Mesenchymal stem cell (in vitro differentiated cells and primary cell): ENCODE measurements around the gene IGBP1.
A peak's percentile ranks its signal among the peaks of the same experiment; 100 is the strongest.

Experiments
- DNase-seq: peaks from one replicate; pipeline ENCODE4 v3.0.0-alpha.2; 2013
- H2AFZ ChIP-seq: one replicate; pipeline ENCODE4 v1.6.1; 2013; ENCODE audit warnings: low read depth, mild to moderate bottlenecking, control low read depth, inconsistent platforms, low read length, moderate library complexity
- H2AK5ac ChIP-seq: 2 replicates; pipeline ENCODE4 v1.6.1; 2013; ENCODE audit warnings: low read length, moderate library complexity, mild to moderate bottlenecking, inconsistent platforms; ENCODE audit not compliant: severe bottlenecking
- H2BK120ac ChIP-seq: one replicate; pipeline ENCODE4 v1.6.1; 2013; ENCODE audit warnings: low read depth, mild to moderate bottlenecking, inconsistent platforms, low read length, moderate library complexity
- H2BK12ac ChIP-seq, 2 experiments: one replicate each; pipeline ENCODE4 v1.6.1; 2013; ENCODE audit warnings: inconsistent platforms in 2 of 2, low read length in 2 of 2, mild to moderate bottlenecking in 2 of 2, moderate library complexity in 2 of 2, control low read depth in 1 of 2
- H2BK15ac ChIP-seq: one replicate; pipeline ENCODE4 v1.6.1; 2013; ENCODE audit warnings: mild to moderate bottlenecking, low read depth, inconsistent platforms; ENCODE audit not compliant: poor library complexity, severe bottlenecking
- H2BK5ac ChIP-seq: 2 replicates; pipeline ENCODE4 v1.6.1; 2013; ENCODE audit warnings: low read depth, mild to moderate bottlenecking, low read length, control low read depth, inconsistent platforms; ENCODE audit not compliant: poor library complexity, severe bottlenecking
- H3K14ac ChIP-seq, 2 experiments: one replicate each; pipeline ENCODE4 v1.6.1; 2013; ENCODE audit warnings: inconsistent platforms in 2 of 2, low read length in 2 of 2, control low read depth in 1 of 2, mild to moderate bottlenecking in 1 of 2, moderate library complexity in 1 of 2
- H3K18ac ChIP-seq, 2 experiments: one replicate each; pipeline ENCODE4 v1.6.1; 2013; ENCODE audit warnings: inconsistent platforms in 2 of 2, low read length in 2 of 2, control low read depth in 1 of 2, low read depth in 1 of 2, mild to moderate bottlenecking in 1 of 2
- H3K23ac ChIP-seq, 2 experiments: one replicate each; pipeline ENCODE4 v1.6.1; 2013; ENCODE audit warnings: inconsistent platforms in 2 of 2, low read length in 2 of 2, mild to moderate bottlenecking in 2 of 2, moderate library complexity in 2 of 2, control low read depth in 1 of 2
- H3K27ac ChIP-seq: 2 replicates; pipeline ENCODE4 v1.5.1; 2013; ENCODE audit warnings: mild to moderate bottlenecking, moderate library complexity, low read length, control low read depth, inconsistent platforms; ENCODE audit not compliant: poor library complexity, severe bottlenecking
- H3K27me3 ChIP-seq, 2 experiments: 2 replicates each; pipeline versions ENCODE4 v1.6.1 to v1.7.0; 2013; ENCODE audit warnings: low read length in 2 of 2, mild to moderate bottlenecking in 2 of 2, moderate library complexity in 2 of 2, control low read depth in 1 of 2, inconsistent platforms in 1 of 2; ENCODE audit not compliant: control insufficient read depth in 1 of 2, insufficient read depth in 1 of 2
- H3K36me3 ChIP-seq, 2 experiments: 2 replicates each; pipeline versions ENCODE4 v1.6.1 to v1.7.0; 2013; ENCODE audit warnings: low read length in 2 of 2, control low read depth in 1 of 2, inconsistent platforms in 1 of 2, low read depth in 1 of 2, mild to moderate bottlenecking in 1 of 2; ENCODE audit not compliant: insufficient read depth in 2 of 2, control insufficient read depth in 1 of 2
- H3K4ac ChIP-seq, 2 experiments: one replicate each; pipeline ENCODE4 v1.6.1; 2013; ENCODE audit warnings: inconsistent platforms in 2 of 2, low read length in 2 of 2, mild to moderate bottlenecking in 2 of 2, moderate library complexity in 2 of 2, control low read depth in 1 of 2, low read depth in 1 of 2
- H3K4me1 ChIP-seq: 2 replicates; pipeline ENCODE4 v1.6.1; 2013; ENCODE audit warnings: low read depth, low read length, control low read depth; ENCODE audit not compliant: control insufficient read depth, insufficient read depth
- H3K4me2 ChIP-seq: 2 replicates; pipeline ENCODE4 v1.6.1; 2013; ENCODE audit warnings: low read length, mild to moderate bottlenecking, inconsistent platforms; ENCODE audit not compliant: poor library complexity, severe bottlenecking
- H3K4me3 ChIP-seq, 2 experiments: 2 replicates each; pipeline versions ENCODE4 v1.5.1 to v1.7.0; 2013; ENCODE audit warnings: low read length in 2 of 2, mild to moderate bottlenecking in 2 of 2, control low read depth in 1 of 2, low read depth in 1 of 2; ENCODE audit not compliant: insufficient read depth in 1 of 2
- H3K79me1 ChIP-seq: replicated peaks from 2 replicates; pipeline ENCODE4 v1.6.1; 2013; ENCODE audit warnings: mild to moderate bottlenecking, control low read depth, low read length, inconsistent platforms; ENCODE audit not compliant: poor library complexity, severe bottlenecking
- H3K9ac ChIP-seq: 2 replicates; pipeline ENCODE4 v1.7.0; 2013; ENCODE audit warnings: mild to moderate bottlenecking, low read length, moderate library complexity
- H3K9me3 ChIP-seq: 2 replicates; pipeline ENCODE4 v1.7.0; 2013; ENCODE audit warnings: mild to moderate bottlenecking, low read length; ENCODE audit not compliant: control insufficient read depth
- H4K8ac ChIP-seq: one replicate; pipeline ENCODE4 v1.6.1; 2013; ENCODE audit warnings: inconsistent platforms, mild to moderate bottlenecking, low read length, moderate library complexity
- H4K91ac ChIP-seq: one replicate; pipeline ENCODE4 v1.6.1; 2013; ENCODE audit warnings: mild to moderate bottlenecking, low read length, inconsistent platforms
- WGBS: methylation state at CpG from one replicate; pipeline ENCODE4 v1.1.7; 2013; ENCODE audit warnings: mixed read lengths; 5-methylcytosine and 5-hydroxymethylcytosine counted together

The IGBP1 gene

DNA sequence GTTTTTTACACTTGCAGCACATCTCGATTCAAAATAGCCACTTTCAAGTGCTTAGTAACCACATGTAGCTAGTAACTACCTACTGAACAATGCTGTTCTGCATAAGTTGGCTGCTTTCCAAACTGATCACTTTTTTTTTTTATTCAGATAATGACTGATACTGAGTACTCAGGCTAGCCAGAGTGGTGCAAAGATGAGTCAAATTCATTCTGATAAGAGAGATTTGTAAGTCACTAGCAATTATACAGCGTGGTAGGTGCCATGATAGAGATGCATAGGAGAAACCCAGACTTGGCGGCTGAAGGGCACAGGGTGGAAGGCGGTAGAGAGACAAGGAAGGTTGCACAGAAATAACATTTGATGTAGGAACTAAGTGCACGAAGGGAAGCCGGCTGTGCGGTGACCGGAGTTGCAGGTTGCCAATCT lies 357 bp upstream of the IGBP1 start:
- no peak overlapping the region for H2BK5ac ChIP-seq
- no peak overlapping the region for H3K18ac ChIP-seq
- H3K14ac ChIP-seq, result no peak overlapping the region
- no peak overlapping the region for H3K4ac ChIP-seq
- peak overlapping the region; percentile 60 for H3K27ac ChIP-seq
- H3K23ac ChIP-seq, result no peak overlapping the region
- H3K79me1 ChIP-seq, result no peaks in the 10 kb centered on the region
- peak overlapping the region; percentile 96 for H3K9ac ChIP-seq
- H3K4me2 ChIP-seq, result peak overlapping the region; percentile 55
- peak overlapping the region; percentile 81 for H2AFZ ChIP-seq
- 0% methylated on average over 7 of the region's 8 CpGs for WGBS
- H2BK15ac ChIP-seq, result no peak overlapping the region
- no peak overlapping the region for H2AK5ac ChIP-seq
- no peak overlapping the region for H2BK120ac ChIP-seq
- no peak overlapping the region for H2BK12ac ChIP-seq
- DNase-seq, result no peak
- peaks cover 0 to 18% of the 10 kb centered on the region in 2 experiments for H3K36me3 ChIP-seq
- H4K91ac ChIP-seq, result no peak overlapping the region
- peak overlapping the region; percentile 73 to 84 for H3K4me3 ChIP-seq
- peaks cover 0 to 7% of the 10 kb centered on the region in 2 experiments for H3K27me3 ChIP-seq
- no peak overlapping the region for H4K8ac ChIP-seq
- peaks cover 2% of the 10 kb centered on the region for H3K4me1 ChIP-seq
- H3K9me3 ChIP-seq, result no peaks in the 10 kb centered on the region

DNA sequence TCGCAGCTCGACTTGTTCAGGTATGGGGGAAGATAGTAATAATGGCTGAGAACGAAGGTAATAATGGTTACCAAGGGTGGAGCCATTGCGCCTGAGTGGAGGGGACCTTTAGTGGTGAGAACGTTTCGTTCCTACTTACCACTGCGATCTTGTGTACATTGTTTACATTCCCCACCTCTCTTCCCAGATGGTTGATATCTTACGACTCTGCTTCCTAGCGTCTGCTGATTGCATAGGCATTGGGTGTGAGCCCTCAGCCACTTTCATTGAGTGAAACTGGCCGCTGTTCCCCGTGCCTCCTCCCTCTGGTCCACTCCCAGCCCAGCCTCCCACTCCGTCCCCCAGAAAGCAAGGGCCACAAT lies 850 bp downstream of the IGBP1 start:
- no peak overlapping the region for H2BK12ac ChIP-seq
- peak; percentile 72 for DNase-seq
- peak overlapping the region; percentile 87 for H3K4me2 ChIP-seq
- H3K18ac ChIP-seq, result peak overlapping the region in 1 of 2 experiments; percentile 43
- H2BK15ac ChIP-seq, result no peak overlapping the region
- H3K4ac ChIP-seq, result no peak overlapping the region
- peak overlapping the region; percentile 96 for H3K9ac ChIP-seq
- H3K9me3 ChIP-seq, result no peaks in the 10 kb centered on the region
- H3K14ac ChIP-seq, result no peak overlapping the region
- no peak overlapping the region for H3K23ac ChIP-seq
- H2AFZ ChIP-seq, result no peak overlapping the region
- peak overlapping the region; percentile 27 for H4K91ac ChIP-seq
- WGBS, result under 1% methylated on average over 10 of the region's 12 CpGs
- H3K79me1 ChIP-seq, result no peaks in the 10 kb centered on the region
- H4K8ac ChIP-seq, result peak overlapping the region; percentile 82
- H3K4me3 ChIP-seq, result peak overlapping the region; percentile 67 to 84
- H3K27ac ChIP-seq, result peak overlapping the region; percentile 74
- H3K27me3 ChIP-seq, result peaks cover 0 to 5% of the 10 kb centered on the region in 2 experiments
- H2BK120ac ChIP-seq, result no peak overlapping the region
- H3K4me1 ChIP-seq, result peaks cover 2% of the 10 kb centered on the region
- H2BK5ac ChIP-seq, result no peak overlapping the region
- H2AK5ac ChIP-seq, result no peak overlapping the region
- H3K36me3 ChIP-seq, result peaks cover 0 to 18% of the 10 kb centered on the region in 2 experiments

DNA sequence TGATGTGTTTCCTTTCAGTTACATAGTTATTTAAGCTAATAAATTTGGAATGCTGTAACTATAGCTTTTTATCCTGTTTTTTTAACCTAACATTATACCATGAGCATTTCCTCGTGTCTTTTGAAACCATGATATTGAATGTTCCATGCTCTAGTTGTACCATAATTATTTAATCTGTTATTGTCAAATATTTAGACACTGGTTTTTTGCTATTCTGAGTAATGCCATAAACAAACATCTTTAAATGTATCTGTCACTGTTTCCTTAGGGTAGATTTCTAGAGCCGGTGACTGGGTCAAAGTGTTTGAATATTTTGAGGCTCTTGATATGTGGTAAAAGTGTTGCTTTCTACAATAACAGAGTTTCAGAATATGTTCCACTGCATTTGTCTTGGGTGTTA lies 5.4 kb downstream of the IGBP1 start:
- Histone ChIP-seq H2AK5ac (no peak overlapping the region), H2BK15ac (no peak overlapping the region), H3K4me1 (peaks cover 2% of the 10 kb centered on the region), H3K18ac (no peak overlapping the region), H3K27ac (no peak overlapping the region), H2BK120ac (no peak overlapping the region), H3K9ac (no peak overlapping the region), H3K4ac (no peak overlapping the region), H3K79me1 (peaks cover 1% of the 10 kb centered on the region), H4K91ac (no peak overlapping the region), H3K4me2 (no peak overlapping the region), H2BK5ac (no peak overlapping the region), H3K14ac (no peak overlapping the region), H4K8ac (no peak overlapping the region), H3K23ac (no peak overlapping the region), H3K36me3 (peaks cover 0 to 40% of the 10 kb centered on the region in 2 experiments), H2AFZ (no peak overlapping the region), H2BK12ac (no peak overlapping the region), H3K9me3 (no peaks in the 10 kb centered on the region), H3K27me3 (peaks cover 0 to 4% of the 10 kb centered on the region in 2 experiments), H3K4me3 (no peak overlapping the region)
- no CpG with 5 or more reads among the region's 2 CpGs for WGBS
- DNase-seq, result no peak

DNA sequence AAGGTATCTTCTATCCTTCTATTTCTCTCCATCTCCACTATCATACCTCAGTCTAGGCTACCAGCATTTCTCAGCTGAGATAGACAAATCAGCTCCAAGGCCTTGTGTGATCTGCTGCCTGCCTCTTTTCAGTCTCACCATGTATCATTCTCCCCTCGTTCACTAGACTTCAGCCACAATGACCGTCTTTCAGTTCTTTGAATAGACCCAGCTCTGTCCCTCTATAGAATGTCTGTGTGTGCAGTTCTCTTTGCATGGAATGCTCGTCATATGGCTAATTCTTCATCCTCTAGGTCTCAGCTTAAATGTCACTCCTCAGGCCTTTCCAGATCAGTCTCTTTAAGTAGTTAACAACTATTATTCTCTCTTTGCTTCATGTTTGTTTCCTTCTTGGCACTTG lies 6.5 kb downstream of the IGBP1 start:
- Histone ChIP-seq H3K4me2 (no peak overlapping the region), H3K18ac (no peak overlapping the region), H3K27me3 (peaks cover 0 to 4% of the 10 kb centered on the region in 2 experiments), H4K91ac (no peak overlapping the region), H4K8ac (no peak overlapping the region), H3K23ac (no peak overlapping the region), H2AFZ (no peak overlapping the region), H3K4me3 (no peak overlapping the region), H2AK5ac (no peak overlapping the region), H3K14ac (no peak overlapping the region), H3K4ac (no peak overlapping the region), H2BK120ac (no peak overlapping the region), H2BK12ac (no peak overlapping the region), H3K79me1 (peaks cover 1% of the 10 kb centered on the region), H2BK15ac (no peak overlapping the region), H3K4me1 (peaks cover under 1% of the 10 kb centered on the region), H3K27ac (no peak overlapping the region), H3K9me3 (no peaks in the 10 kb centered on the region), H2BK5ac (no peak overlapping the region), H3K9ac (no peak overlapping the region), H3K36me3 (peaks cover 0 to 40% of the 10 kb centered on the region in 2 experiments)
- DNase-seq, result no peak
- 100% methylated on average over 3 of the region's 3 CpGs for WGBS
